Measurements from ENCODE around the gene PMS2.
"Not testable (repeated sequence)": the region's sequence is repeated elsewhere in the genome, so short reads cannot be mapped to it uniquely, and the experiment has no call there.

The PMS2 gene, protein sequence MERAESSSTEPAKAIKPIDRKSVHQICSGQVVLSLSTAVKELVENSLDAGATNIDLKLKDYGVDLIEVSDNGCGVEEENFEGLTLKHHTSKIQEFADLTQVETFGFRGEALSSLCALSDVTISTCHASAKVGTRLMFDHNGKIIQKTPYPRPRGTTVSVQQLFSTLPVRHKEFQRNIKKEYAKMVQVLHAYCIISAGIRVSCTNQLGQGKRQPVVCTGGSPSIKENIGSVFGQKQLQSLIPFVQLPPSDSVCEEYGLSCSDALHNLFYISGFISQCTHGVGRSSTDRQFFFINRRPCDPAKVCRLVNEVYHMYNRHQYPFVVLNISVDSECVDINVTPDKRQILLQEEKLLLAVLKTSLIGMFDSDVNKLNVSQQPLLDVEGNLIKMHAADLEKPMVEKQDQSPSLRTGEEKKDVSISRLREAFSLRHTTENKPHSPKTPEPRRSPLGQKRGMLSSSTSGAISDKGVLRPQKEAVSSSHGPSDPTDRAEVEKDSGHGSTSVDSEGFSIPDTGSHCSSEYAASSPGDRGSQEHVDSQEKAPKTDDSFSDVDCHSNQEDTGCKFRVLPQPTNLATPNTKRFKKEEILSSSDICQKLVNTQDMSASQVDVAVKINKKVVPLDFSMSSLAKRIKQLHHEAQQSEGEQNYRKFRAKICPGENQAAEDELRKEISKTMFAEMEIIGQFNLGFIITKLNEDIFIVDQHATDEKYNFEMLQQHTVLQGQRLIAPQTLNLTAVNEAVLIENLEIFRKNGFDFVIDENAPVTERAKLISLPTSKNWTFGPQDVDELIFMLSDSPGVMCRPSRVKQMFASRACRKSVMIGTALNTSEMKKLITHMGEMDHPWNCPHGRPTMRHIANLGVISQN

GRCh38 chr7:6008668-6009611 lies at the start of gene PMS2, which contains the start of gene AIMP2:
Gene PMS2, minus strand, starts transcription at chr7:6009049. Its CDS starts 30 bp downstream, at chr7:6009019.
Gene AIMP2, plus strand, starts transcription at chr7:6009272. Its CDS starts 92 bp downstream, at chr7:6009364.
- DNase-seq (ENCODE audit: low spot score), result peak; percentile 95
- no peak for TF ChIP-seq CTCF (IDR thresholded peaks at IDR 0.05; ENCODE audit: extremely low read depth, missing control alignments)

GRCh38 chr7:6057316-6058129 lies 48.7 kb upstream of the PMS2 start:
- TF ChIP-seq CTCF (IDR thresholded peaks at IDR 0.05; ENCODE audit: extremely low read depth, missing control alignments), result no peak
- no peak for DNase-seq (ENCODE audit: low spot score)

DNA sequence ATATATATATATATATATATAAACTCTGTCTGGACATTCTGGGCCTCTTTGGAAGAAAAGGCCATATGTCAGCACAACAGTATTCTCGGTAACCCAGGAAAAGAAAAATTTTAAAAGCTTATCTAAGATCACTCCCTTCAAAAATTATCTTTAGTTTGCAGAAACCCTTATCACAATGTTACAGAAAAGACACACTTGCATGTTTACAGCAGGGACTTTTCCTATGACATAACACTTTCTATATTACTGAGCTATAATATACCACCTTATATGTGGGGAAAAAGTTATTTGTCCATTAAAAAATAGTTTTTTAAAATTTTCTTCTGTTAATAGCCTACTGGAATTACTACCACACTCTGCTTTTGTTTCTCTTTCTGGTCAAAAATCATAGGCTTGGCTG lies 47.8 kb upstream of the PMS2 start:
- DNase-seq (ENCODE audit: low spot score), result no peak
- no peak for TF ChIP-seq CTCF (IDR thresholded peaks at IDR 0.05; ENCODE audit: extremely low read depth, missing control alignments)

DNA sequence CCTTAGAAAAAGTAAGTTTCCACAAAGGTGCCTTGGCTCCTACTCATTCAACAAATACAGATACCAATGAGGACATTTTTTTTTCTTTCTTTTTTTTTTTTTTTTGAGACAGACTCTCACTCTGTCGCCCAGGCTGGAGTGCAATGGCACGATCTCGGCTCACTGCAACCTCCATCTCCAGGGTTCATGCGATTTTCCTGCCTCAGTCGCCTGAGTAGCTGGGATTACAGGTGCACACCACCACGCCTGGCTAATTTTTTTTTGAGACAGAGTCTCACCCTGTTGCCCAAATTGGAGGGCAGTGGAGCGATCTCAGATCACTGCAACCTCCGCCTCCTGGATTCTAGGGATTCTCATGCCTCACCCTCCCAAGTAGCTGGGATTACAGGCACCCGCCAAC lies 42.3 kb upstream of the PMS2 start:
- not testable (repeated sequence) for DNase-seq (ENCODE audit: low spot score)

DNA sequence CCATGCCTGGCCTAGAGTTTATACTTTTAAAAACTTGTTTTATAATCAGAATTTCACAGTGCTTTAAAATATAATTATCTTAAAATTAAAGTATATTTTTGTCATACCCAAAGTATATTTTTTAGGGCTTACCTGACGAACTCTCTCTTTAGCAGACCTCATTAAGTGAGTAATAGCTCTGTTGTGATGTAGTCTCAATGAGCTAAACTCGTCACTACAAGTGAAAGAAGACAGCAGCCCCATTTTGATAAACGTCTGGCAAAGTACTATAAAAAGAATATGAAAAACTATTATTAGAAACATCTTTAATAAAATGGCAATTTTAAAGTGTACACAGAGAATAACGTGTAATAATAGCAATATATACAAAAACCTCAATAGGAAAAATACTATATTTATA lies 40.9 kb upstream of the PMS2 start:
- no peak for TF ChIP-seq CTCF (IDR thresholded peaks at IDR 0.05; ENCODE audit: extremely low read depth, missing control alignments)
- no peak for DNase-seq (ENCODE audit: low spot score)

DNA sequence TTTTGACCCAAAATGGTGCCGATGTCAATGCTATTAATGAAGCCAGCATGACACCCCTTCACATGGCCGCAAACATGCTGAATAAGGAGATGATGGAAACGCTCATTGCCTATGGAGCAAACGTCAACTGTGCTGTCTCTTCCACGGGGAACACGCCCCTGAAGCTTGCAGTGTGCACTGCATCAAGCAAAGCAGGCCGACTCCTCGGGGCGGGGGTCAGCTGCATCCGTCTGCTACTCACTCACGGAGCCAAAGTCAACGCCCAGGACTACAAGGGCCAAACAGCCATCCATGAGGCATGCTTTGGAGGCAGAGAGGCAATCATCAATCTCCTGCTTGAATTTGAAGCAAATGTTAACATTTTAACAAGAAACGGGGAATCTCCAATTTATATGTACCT lies 26.8 kb upstream of the PMS2 start:
- TF ChIP-seq CTCF (IDR thresholded peaks at IDR 0.05; ENCODE audit: extremely low read depth, missing control alignments), result no peak
- DNase-seq (ENCODE audit: low spot score), result no peak

DNA sequence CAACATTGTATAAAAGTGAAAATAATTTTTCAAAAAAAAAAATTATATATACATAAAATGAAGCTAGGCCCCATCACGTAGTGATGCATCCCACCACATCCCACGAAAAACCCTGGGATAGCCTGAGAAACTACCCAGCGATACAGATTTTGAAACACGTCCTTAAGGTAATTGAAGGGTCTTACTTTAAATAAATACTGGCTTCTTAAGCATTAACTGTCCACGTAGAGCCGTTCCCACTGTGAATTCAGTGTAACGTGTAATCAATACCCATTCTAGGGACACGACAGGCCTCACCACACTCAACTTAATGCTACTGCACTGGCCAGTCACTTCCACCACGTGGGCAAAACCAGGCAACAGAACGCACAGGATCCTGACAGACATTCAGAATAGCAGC lies 26.3 kb upstream of the PMS2 start:
- DNase-seq (ENCODE audit: low spot score), result no peak
- TF ChIP-seq CTCF (IDR thresholded peaks at IDR 0.05; ENCODE audit: extremely low read depth, missing control alignments), result no peak
